ENCODE data around the gene FBLN1. TPM values are rescaled to one million over a fixed set of nuclear protein-coding genes. Genes with fewer than 3 reads are reported as not detected.

FBLN1 gene
- total and polyA plus RNA-seq, 2 of the 13 experiments (the other 11 are each of a cell fraction or from before 2014, with no cell fraction given): 37.3 to 103 TPM

GRCh38 chr22:45553351-45554039, 50.8 kb downstream of the FBLN1 start (continued):
- TF ChIP-seq MAZ (IDR thresholded peaks at IDR 0.05; ENCODE audit: borderline replicate concordance, low read depth, low read length) (peak; percentile 62; the same call in 1 of the 2 replicates), MAZ (CRISPR knock-in tag; IDR thresholded peaks at IDR 0.05; ENCODE audit: low read depth) (no peak), PAX8 (CRISPR knock-in tag; IDR thresholded peaks at IDR 0.05; ENCODE audit: borderline replicate concordance) (no peak), PBX3 (CRISPR knock-in tag; IDR thresholded peaks at IDR 0.05; ENCODE audit: borderline replicate concordance) (no peak), ZNF18 (CRISPR knock-in tag; IDR thresholded peaks at IDR 0.05; ENCODE audit: insufficient replicate concordance) (no peak), ZNF549 (CRISPR knock-in tag; IDR thresholded peaks at IDR 0.05) (no peak), ZNF280B (CRISPR knock-in tag; IDR thresholded peaks at IDR 0.05; ENCODE audit: borderline replicate concordance) (no peak), ZNF543 (CRISPR knock-in tag; IDR thresholded peaks at IDR 0.05) (no peak), ZNF646 (CRISPR knock-in tag; IDR thresholded peaks at IDR 0.05) (peak; percentile 87), ZFP41 (CRISPR knock-in tag; IDR thresholded peaks at IDR 0.05; ENCODE audit: borderline replicate concordance) (no peak), ZEB1 (IDR thresholded peaks at IDR 0.05; ENCODE audit: insufficient replicate concordance, low read depth) (no peak), WIZ (CRISPR knock-in tag; IDR thresholded peaks at IDR 0.05) (no peak), MTF2 (CRISPR knock-in tag; IDR thresholded peaks at IDR 0.05; ENCODE audit: borderline replicate concordance) (no peak), HNRNPUL1 (IDR thresholded peaks at IDR 0.05; ENCODE audit: low read depth, low read length) (no peak)

All from HepG2 (cell line).